ENCODE measurements around the gene PLTP.

PLTP gene

DNA sequence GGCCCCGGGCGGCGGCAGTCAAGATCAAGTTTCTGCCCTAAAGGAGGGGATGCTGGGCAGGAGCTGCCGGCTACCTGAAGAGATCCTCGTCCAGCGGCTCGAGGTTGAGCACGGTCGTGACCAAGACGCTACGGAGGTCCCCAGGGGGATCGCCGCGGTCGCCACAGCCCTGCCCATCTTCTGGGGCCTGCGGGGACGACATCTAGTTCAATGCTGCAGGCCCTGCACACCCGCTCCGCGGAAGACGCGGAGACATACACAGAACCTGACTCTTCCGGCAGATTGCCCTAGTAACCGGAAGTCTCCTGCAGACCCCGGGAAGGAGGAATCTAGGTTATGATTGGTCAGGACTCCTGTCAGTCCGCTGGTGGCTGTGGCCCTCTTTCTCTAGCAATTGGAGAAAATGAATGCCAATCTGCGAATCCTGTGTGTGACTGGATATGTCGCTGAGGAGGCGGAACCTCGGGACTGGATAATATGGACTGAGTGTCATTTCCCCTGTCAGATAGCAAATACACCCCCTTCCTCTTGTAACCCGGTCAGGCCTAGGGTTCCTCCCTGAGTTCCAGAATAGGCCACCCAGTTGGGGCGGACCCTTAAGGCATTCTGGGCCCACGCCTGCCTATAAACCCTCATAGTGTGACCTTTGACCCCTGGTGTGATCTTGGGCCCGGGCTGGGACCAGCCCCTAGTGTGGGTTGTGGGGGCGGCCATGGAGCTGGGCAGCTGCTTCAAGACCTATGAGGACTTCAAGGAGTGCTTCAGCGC is 54.7 kb downstream of the PLTP start, which contains the start of the genes ACOT8 and ZSWIM3:
TSS of gene ACOT8 (minus strand) at position 279 of the 768 bp plus-strand sequence. CDS start at position 202, 77 bp downstream.
TSS of gene ZSWIM3 (plus strand) at position 501 of the 768 bp plus-strand sequence. CDS start at position 713, 212 bp downstream.
- Histone ChIP-seq H3K4me3 (peak within 1 kb of the TSS; percentile 55 to 96 (median 74)), H3K27ac (peak within 1 kb of the TSS; percentile 59 to 97 (median 86))

GRCh38 chr20:45853484-45853883 is 58.5 kb downstream of the PLTP start:
- H3K4me3 ChIP-seq = no peak overlapping the region
- no peak overlapping the region for H3K27ac ChIP-seq

DNA sequence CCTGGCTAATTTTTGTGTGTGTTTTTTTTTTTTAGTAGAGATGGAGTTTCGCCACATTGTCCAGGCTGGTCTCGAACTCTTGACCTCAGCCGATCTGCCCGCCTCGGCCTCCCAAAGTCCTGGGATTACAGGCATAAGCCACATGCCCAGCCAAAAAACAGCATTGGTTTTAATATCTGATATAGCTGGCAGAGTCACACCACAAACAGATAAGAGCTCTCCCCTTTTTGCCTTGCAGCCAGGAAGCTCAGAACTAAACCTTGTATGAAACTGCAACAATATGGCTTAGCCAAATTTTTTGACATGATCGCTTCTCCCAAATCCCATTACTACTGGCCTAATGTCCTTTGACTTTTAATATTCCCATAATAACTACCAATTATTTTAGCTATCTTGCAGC is 59.6 kb downstream of the PLTP start:
- Histone ChIP-seq H3K27ac (no peak overlapping the region), H3K4me3 (no peak overlapping the region)

DNA sequence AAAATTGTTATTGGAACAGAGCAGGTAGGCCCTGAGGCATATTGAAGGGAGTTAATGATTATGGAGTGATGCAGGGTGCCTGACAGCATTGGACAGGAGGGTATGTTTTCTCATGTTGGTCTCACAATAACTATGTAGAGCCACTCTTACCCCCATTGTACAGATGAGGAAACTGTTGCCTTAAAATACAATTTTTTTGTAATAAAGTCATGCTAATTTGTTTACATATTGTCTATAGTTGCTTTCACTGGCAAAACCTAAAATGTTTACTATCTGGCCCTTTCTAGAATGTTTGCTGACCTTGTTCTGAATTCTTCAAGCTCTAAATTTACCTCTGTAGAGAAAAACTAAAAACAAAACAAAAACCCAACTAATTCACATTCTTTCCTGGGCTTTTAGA is 60.5 kb downstream of the PLTP start:
- Histone ChIP-seq H3K27ac (no peak overlapping the region), H3K4me3 (no peak overlapping the region)

- Histone ChIP-seq H3K4me3 (no peak overlapping the region), H3K27ac (no peak overlapping the region)
Observed at GRCh38 chr20:45850926-45851325, 61.0 kb downstream of the PLTP start.

DNA sequence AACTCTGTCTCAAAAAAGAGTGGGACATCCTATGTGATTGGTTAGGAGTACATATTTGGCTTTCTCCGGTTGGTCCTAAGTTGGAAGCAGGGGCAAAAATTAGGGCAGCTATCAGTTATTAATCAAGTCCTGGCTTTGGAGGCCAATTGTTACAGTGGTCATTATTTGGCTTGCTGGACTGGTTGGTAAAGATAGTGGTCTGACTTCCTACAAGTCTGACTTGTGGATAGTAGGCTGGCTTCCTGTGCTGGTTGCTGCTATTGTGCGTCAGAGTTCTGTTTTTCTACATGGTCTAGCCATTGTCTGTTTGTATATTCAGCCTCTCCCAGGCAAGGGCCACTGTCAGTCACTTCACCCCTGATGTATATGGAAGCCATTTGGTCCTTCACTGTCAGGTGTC is 61.7 kb downstream of the PLTP start:
- Histone ChIP-seq H3K27ac (no peak overlapping the region), H3K4me3 (no peak overlapping the region)

GRCh38 chr20:45848969-45849582 is 62.9 kb downstream of the PLTP start:
- H3K4me3 ChIP-seq = no peak overlapping the region
- H3K27ac ChIP-seq = peak overlapping the region in 1 of 21 experiments; percentile 11
